ENCODE measurements around the gene AGTRAP.

GRCh38 chr1:11721311-11721710 is 14.6 kb upstream of the AGTRAP start:
- no peak for TF ChIP-seq POLR2A (IDR thresholded peaks at IDR 0.05)
- TF ChIP-seq CTCF (IDR thresholded peaks at IDR 0.05): no peak

Data from adrenal gland (tissue), 5 donors.